Ovary (tissue), 3 donors: ENCODE measurements around the gene MYOM1.

ENCODE experiments used
- CTCF ChIP-seq, 3 donors: fragments of 450-650 bp in 2 of 3; fragments of 200-600 bp in 1 of 3; IDR thresholded peaks; one replicate each; pipeline versions ENCODE4 v1.5.1 to v1.8.0; 2016 to 2022; ENCODE audit warnings: antibody characterized with exemption in 3 of 3, mild to moderate bottlenecking in 1 of 3
- EP300 ChIP-seq: sonication (generic); formaldehyde crosslinking; IDR thresholded peaks from one replicate; pipeline ENCODE4 v1.6.1; 2017; ENCODE audit warnings: antibody characterized with exemption
- POLR2A ChIP-seq: fragments of 450-650 bp; IDR thresholded peaks from one replicate; pipeline ENCODE4 v1.6.1; 2017; ENCODE audit warnings: antibody characterized with exemption, mild to moderate bottlenecking, moderate library complexity
- donor health status: DM: no; HTN: no; CAD: no.

GRCh38 chr18:3254725-3255124 is 35.0 kb upstream of the MYOM1 start:
- TF ChIP-seq CTCF (IDR thresholded peaks at IDR 0.05) (no peak), POLR2A (no peak), EP300 (no peak)
